WTC11 (cell line): Measurements from ENCODE around the gene MRC1. TPM values are rescaled to one million over a fixed set of nuclear protein-coding genes. Genes with fewer than 3 reads are reported as not detected.

Experiments used
- ATAC-seq: fragments of 200-7000 bp; cut with Tn5 transposase; 2 replicates; pipeline ENCODE4 v1.10.0; 2021; ENCODE audit warnings: mild to moderate bottlenecking, moderate library complexity
- CTCF ChIA-PET: fragments of 300-600 bp; sonication (Branson Sonifier 250); formaldehyde crosslinking; loops from one replicate; lab custom pipeline; 2021; ENCODE audit warnings: antibody characterized with exemption; lab: Charles Lee
- POLR2A ChIA-PET: fragments of 350-600 bp; sonication (Branson Sonifier 250); formaldehyde crosslinking; loops from one replicate; lab custom pipeline; 2021; ENCODE audit warnings: antibody characterized with exemption; lab: Charles Lee
- DNase-seq: peaks from one replicate; pipeline ENCODE4 v3.0.0; 2021; ENCODE audit warnings: low spot score
- H3K27ac Mint-ChIP-seq: 2 replicates; pipeline ENCODE4 v1.8.0; 2021; ENCODE audit warnings: mixed read lengths
- H3K27me3 Mint-ChIP-seq: 2 replicates; pipeline ENCODE4 v1.8.0; 2021; ENCODE audit warnings: low read depth, mild to moderate bottlenecking, moderate library complexity, mixed read lengths
- H3K36me3 Mint-ChIP-seq: 2 replicates; pipeline ENCODE4 v1.8.0; 2021; ENCODE audit warnings: mixed read lengths
- H3K4me1 Mint-ChIP-seq: 2 replicates; pipeline ENCODE4 v1.8.0; 2022; ENCODE audit warnings: mixed read lengths
- H3K4me3 Mint-ChIP-seq: 2 replicates; pipeline ENCODE4 v1.8.0; 2021; ENCODE audit warnings: mild to moderate bottlenecking, moderate library complexity, mixed read lengths
- H3K9me3 Mint-ChIP-seq: 2 replicates; pipeline ENCODE4 v1.8.0; 2021; ENCODE audit warnings: mixed read lengths
- ATF1 ChIP-seq: sonication (generic); formaldehyde crosslinking; IDR thresholded peaks from 2 replicates; pipeline ENCODE4 v1.8.1; 2023; ENCODE audit warnings: mild to moderate bottlenecking, moderate library complexity, missing genetic modification reagents
- CDX4 ChIP-seq: fragments of 250-450 bp; sonication (Bioruptor Pico); IDR thresholded peaks from 2 replicates; pipeline ENCODE4 v1.9.0; 2021; ENCODE audit warnings: moderate library complexity, mild to moderate bottlenecking, inconsistent platforms, borderline replicate concordance
- EMX1 ChIP-seq: fragments of 250-450 bp; sonication (Bioruptor Pico); IDR thresholded peaks from 2 replicates; pipeline ENCODE4 v1.8.0; 2021; ENCODE audit warnings: mild to moderate bottlenecking
- FOXP1 ChIP-seq: sonication (generic); formaldehyde crosslinking; IDR thresholded peaks from 2 replicates; pipeline ENCODE4 v1.8.0; 2022; ENCODE audit warnings: missing genetic modification reagents, mild to moderate bottlenecking, moderate library complexity, borderline replicate concordance
- GTF2I ChIP-seq: fragments of 250-450 bp; sonication (Bioruptor Pico); conservative IDR thresholded peaks from 2 replicates; pipeline ENCODE4 v1.4.0; 2021; ENCODE audit warnings: mild to moderate bottlenecking
- HMGA2 ChIP-seq: fragments of 250-450 bp; sonication (Bioruptor Pico); IDR thresholded peaks from 2 replicates; pipeline ENCODE4 v1.4.0; 2021; ENCODE audit warnings: mild to moderate bottlenecking, moderate library complexity
- MAX ChIP-seq: sonication (generic); formaldehyde crosslinking; IDR thresholded peaks from 2 replicates; pipeline ENCODE4 v1.8.0; 2022; ENCODE audit warnings: mild to moderate bottlenecking, missing genetic modification reagents
- NFE2L1 ChIP-seq: sonication (generic); formaldehyde crosslinking; IDR thresholded peaks from 2 replicates; pipeline ENCODE4 v1.8.1; 2023; ENCODE audit warnings: missing genetic modification reagents
- NFYB ChIP-seq: sonication (generic); formaldehyde crosslinking; conservative IDR thresholded peaks from 2 replicates; pipeline ENCODE4 v1.8.0; 2022; ENCODE audit warnings: low read depth, missing genetic modification reagents
- NR2C2 ChIP-seq: sonication (generic); formaldehyde crosslinking; IDR thresholded peaks from 2 replicates; pipeline ENCODE4 v1.8.0; 2022; ENCODE audit warnings: mild to moderate bottlenecking, missing genetic modification reagents
- PRDM15 ChIP-seq: sonication (generic); formaldehyde crosslinking; IDR thresholded peaks from 2 replicates; pipeline ENCODE4 v1.8.0; 2022; ENCODE audit warnings: missing genetic modification reagents
- TEAD1 ChIP-seq: sonication (generic); formaldehyde crosslinking; IDR thresholded peaks from 2 replicates; pipeline ENCODE4 v1.8.0; 2022; ENCODE audit warnings: mild to moderate bottlenecking, missing genetic modification reagents
- ZNF396 ChIP-seq: fragments of 250-450 bp; sonication (Bioruptor Pico); IDR thresholded peaks from 2 replicates; pipeline ENCODE4 v1.8.0; 2021; ENCODE audit warnings: mild to moderate bottlenecking, moderate library complexity, borderline replicate concordance
- ZNF416 ChIP-seq: fragments of 250-450 bp; sonication (Bioruptor Pico); IDR thresholded peaks from 2 replicates; pipeline ENCODE4 v1.9.0; 2021; ENCODE audit warnings: mild to moderate bottlenecking, inconsistent platforms
- ZNF423 ChIP-seq: fragments of 250-450 bp; sonication (Bioruptor Pico); IDR thresholded peaks from 2 replicates; pipeline ENCODE4 v2.1.2; 2022; ENCODE audit warnings: mild to moderate bottlenecking, moderate library complexity
- total RNA-seq: library from RNA; stranded (reverse); gene quantifications from 3 replicates; pipeline ENCODE4 v1.2.3, GENCODE V29; 2021
- TF ChIP-seq, protein P1 (sequence below): sonication (generic); formaldehyde crosslinking; IDR thresholded peaks from 2 replicates; pipeline ENCODE4 v1.8.0; 2023; ENCODE audit warnings: mild to moderate bottlenecking, missing genetic modification reagents
- TF ChIP-seq, protein P2 (sequence below): fragments of 250-450 bp; sonication (Bioruptor Pico); IDR thresholded peaks from 2 replicates; pipeline ENCODE4 v1.8.0; 2021; ENCODE audit warnings: mild to moderate bottlenecking
- TF ChIP-seq, protein P3 (sequence below): sonication (generic); formaldehyde crosslinking; conservative IDR thresholded peaks from 2 replicates; pipeline ENCODE4 v1.8.1; 2022; ENCODE audit warnings: mild to moderate bottlenecking, missing genetic modification reagents
- TF ChIP-seq, protein P4 (sequence below): fragments of 250-450 bp; sonication (Bioruptor Pico); IDR thresholded peaks from 2 replicates; pipeline ENCODE4 v1.9.0; 2021; ENCODE audit warnings: mild to moderate bottlenecking, borderline replicate concordance

Gene MRC1
- total RNA-seq, 1 experiment from 2014 or later: 0.33 TPM

DNA sequence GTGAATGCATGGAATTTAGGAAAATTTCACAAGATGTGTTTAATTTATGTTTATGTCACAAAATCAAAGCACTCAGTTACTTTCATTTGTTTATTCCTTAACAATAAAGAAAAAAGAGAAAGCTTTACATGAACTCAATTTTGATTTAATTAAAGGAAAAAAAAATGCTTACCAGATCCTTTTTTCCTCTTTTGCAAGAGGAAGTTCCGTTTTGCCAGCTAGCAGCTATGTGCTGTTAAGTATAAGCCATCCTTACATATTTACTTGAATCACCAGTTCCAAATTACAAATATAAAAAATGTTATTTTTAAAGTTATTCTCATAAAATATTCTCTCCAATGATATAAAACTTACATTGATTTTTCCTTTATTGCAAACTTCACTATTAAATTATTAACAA is 12.7 kb downstream of the MRC1 start:
- CTCF ChIA-PET: interaction anchor here (1.1 kb wide), 1 partner anchor 21 kb away, joined by 3 read pairs; no protein-coding TSS in a partner anchor
- ATAC-seq (no peak), DNase-seq (no peak)
- no peaks in the 10 kb centered on the region for H3K27me3 Mint-ChIP-seq
- H3K27ac Mint-ChIP-seq: no peak overlapping the region
- POLR2A ChIA-PET: no interaction called here
- no peaks in the 10 kb centered on the region for H3K9me3 Mint-ChIP-seq
- no peak overlapping the region for H3K4me3 Mint-ChIP-seq
- no peaks in the 10 kb centered on the region for H3K36me3 Mint-ChIP-seq
- TF ChIP-seq NFE2L1 (CRISPR knock-in tag) (no peak), CDX4 (CRISPR knock-in tag) (no peak), PRDM15 (CRISPR knock-in tag) (no peak), ATF1 (CRISPR knock-in tag) (no peak), TEAD1 (no peak), NFYB (CRISPR knock-in tag) (no peak), EMX1 (CRISPR knock-in tag) (no peak), HMGA2 (no peak)
- TF ChIP-seq, protein P1, sequence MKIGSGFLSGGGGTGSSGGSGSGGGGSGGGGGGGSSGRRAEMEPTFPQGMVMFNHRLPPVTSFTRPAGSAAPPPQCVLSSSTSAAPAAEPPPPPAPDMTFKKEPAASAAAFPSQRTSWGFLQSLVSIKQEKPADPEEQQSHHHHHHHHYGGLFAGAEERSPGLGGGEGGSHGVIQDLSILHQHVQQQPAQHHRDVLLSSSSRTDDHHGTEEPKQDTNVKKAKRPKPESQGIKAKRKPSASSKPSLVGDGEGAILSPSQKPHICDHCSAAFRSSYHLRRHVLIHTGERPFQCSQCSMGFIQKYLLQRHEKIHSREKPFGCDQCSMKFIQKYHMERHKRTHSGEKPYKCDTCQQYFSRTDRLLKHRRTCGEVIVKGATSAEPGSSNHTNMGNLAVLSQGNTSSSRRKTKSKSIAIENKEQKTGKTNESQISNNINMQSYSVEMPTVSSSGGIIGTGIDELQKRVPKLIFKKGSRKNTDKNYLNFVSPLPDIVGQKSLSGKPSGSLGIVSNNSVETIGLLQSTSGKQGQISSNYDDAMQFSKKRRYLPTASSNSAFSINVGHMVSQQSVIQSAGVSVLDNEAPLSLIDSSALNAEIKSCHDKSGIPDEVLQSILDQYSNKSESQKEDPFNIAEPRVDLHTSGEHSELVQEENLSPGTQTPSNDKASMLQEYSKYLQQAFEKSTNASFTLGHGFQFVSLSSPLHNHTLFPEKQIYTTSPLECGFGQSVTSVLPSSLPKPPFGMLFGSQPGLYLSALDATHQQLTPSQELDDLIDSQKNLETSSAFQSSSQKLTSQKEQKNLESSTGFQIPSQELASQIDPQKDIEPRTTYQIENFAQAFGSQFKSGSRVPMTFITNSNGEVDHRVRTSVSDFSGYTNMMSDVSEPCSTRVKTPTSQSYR: no peak
- no peaks in the 10 kb centered on the region for H3K4me1 Mint-ChIP-seq

DNA sequence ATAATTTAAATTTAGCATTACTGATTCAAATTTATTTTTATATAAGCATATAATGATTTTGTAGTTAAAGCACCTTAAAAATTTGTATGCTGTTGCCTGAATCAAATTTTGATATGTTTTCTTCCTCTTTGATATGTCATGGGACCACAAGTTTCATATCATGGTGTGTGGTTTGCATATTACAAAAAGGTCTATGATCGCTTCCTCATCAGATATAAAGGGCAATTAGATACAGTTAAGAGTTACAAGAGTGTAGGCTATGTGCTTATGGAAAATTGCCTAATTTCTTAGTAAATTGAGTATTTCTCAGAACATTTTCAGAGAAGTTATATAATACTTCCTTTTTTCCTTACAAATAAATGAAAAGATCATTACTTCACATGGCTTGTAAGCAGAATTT is 22.2 kb downstream of the MRC1 start:
- CTCF ChIA-PET: no interaction called here
- TF ChIP-seq ZNF423 (CRISPR knock-in tag): no peak
- TF ChIP-seq, protein P2, sequence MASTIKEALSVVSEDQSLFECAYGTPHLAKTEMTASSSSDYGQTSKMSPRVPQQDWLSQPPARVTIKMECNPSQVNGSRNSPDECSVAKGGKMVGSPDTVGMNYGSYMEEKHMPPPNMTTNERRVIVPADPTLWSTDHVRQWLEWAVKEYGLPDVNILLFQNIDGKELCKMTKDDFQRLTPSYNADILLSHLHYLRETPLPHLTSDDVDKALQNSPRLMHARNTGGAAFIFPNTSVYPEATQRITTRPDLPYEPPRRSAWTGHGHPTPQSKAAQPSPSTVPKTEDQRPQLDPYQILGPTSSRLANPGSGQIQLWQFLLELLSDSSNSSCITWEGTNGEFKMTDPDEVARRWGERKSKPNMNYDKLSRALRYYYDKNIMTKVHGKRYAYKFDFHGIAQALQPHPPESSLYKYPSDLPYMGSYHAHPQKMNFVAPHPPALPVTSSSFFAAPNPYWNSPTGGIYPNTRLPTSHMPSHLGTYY (CRISPR knock-in tag): no peak
- no peak for TF ChIP-seq FOXP1 (CRISPR knock-in tag)
- TF ChIP-seq ZNF396: no peak
- no peak for TF ChIP-seq ZNF416 (CRISPR knock-in tag)
- no peak for TF ChIP-seq MAX (CRISPR knock-in tag)
- TF ChIP-seq, protein P3, sequence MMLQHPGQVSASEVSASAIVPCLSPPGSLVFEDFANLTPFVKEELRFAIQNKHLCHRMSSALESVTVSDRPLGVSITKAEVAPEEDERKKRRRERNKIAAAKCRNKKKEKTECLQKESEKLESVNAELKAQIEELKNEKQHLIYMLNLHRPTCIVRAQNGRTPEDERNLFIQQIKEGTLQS: no peak
- TF ChIP-seq, protein P4, sequence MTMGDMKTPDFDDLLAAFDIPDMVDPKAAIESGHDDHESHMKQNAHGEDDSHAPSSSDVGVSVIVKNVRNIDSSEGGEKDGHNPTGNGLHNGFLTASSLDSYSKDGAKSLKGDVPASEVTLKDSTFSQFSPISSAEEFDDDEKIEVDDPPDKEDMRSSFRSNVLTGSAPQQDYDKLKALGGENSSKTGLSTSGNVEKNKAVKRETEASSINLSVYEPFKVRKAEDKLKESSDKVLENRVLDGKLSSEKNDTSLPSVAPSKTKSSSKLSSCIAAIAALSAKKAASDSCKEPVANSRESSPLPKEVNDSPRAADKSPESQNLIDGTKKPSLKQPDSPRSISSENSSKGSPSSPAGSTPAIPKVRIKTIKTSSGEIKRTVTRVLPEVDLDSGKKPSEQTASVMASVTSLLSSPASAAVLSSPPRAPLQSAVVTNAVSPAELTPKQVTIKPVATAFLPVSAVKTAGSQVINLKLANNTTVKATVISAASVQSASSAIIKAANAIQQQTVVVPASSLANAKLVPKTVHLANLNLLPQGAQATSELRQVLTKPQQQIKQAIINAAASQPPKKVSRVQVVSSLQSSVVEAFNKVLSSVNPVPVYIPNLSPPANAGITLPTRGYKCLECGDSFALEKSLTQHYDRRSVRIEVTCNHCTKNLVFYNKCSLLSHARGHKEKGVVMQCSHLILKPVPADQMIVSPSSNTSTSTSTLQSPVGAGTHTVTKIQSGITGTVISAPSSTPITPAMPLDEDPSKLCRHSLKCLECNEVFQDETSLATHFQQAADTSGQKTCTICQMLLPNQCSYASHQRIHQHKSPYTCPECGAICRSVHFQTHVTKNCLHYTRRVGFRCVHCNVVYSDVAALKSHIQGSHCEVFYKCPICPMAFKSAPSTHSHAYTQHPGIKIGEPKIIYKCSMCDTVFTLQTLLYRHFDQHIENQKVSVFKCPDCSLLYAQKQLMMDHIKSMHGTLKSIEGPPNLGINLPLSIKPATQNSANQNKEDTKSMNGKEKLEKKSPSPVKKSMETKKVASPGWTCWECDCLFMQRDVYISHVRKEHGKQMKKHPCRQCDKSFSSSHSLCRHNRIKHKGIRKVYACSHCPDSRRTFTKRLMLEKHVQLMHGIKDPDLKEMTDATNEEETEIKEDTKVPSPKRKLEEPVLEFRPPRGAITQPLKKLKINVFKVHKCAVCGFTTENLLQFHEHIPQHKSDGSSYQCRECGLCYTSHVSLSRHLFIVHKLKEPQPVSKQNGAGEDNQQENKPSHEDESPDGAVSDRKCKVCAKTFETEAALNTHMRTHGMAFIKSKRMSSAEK (CRISPR knock-in tag): no peak
- TF ChIP-seq GTF2I (CRISPR knock-in tag): no peak
- TF ChIP-seq NR2C2 (CRISPR knock-in tag): no peak
- Mint-ChIP-seq H3K27me3 (no peaks in the 10 kb centered on the region), H3K27ac (no peak overlapping the region), H3K4me1 (peaks cover 3% of the 10 kb centered on the region), H3K9me3 (peaks cover 4% of the 10 kb centered on the region; the same call in 1 of the 2 replicates), H3K36me3 (no peaks in the 10 kb centered on the region), H3K4me3 (no peak overlapping the region)
- POLR2A ChIA-PET: no interaction called here
- no peak for ATAC-seq
- no peak for DNase-seq
